ENCODE measurements around the gene ITIH4.
A peak's percentile ranks its signal among the peaks of the same experiment; 100 is the strongest.

Gene ITIH4

GRCh38 chr3:52829906-52830463, 487 bp downstream of the ITIH4 start:
- DNase-seq = no peak

GRCh38 chr3:52829482-52829881, 990 bp downstream of the ITIH4 start:
- DNase-seq = no peak

GRCh38 chr3:52827866-52828376, 2.6 kb downstream of the ITIH4 start:
- no peak for DNase-seq

DNA sequence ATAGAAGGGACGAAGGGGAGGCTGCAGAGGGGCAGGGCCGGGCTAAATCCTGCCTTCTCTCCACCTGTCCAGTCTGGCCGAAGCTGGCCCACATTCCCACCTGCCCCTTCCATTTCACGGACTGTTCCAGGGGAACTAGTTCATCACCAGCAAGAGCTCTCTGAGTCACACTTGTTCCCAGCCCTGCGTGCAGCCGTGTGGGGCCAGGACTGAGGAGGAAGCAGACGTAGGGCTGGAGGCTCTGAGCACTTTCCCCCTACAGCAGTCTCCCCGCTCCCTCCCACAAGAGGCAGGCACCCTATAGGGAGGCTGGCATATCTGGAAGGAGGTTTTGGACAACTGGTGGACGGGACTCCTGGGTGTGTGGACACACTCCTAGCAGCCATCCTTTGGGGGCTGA, 3.0 kb downstream of the ITIH4 start:
- DNase-seq = no peak

DNA sequence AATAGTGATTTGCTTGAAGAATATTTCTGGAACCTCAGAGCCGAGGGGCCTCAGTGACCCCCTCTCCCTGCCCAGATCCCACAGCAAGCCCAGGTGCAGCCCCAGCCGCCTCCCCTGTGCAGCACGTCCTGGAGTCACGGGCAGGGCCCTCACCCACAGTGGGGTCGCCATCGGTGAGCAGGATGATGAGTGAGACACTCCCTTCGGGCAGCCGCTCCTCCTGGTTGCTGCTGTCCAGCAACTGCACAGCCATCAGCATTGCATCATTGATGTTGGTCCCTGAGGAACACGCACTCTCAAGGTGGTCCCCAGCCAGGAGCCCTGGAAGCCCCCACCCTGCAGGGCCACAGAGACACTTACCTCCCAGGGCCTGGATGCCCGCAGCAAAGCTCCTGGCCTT, 6.4 kb downstream of the ITIH4 start:
- no peak for DNase-seq

GRCh38 chr3:52822363-52822762, 8.1 kb downstream of the ITIH4 start:
- no peak for DNase-seq

DNA sequence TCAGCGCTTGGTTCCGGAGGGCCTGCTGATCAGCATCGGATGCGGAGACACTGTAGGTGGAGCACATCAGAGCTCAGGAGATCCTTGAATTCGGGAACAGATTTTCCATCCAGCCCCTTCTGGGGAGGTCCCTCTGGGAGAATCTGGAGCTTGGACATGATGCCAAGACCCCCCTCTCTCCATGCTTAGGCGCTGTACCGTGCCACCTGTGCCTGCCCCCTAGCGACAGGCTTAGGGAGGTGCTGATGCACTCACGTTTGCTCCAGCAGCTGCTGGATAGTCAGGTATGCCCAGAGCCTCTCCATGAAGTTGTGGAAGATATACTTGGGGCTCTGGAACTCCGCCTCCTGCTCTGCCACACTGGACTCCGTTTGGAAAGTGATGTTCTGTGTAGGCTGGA, 9.7 kb downstream of the ITIH4 start:
- peak in 1 of 2 donors; percentile 6 for DNase-seq

DNA sequence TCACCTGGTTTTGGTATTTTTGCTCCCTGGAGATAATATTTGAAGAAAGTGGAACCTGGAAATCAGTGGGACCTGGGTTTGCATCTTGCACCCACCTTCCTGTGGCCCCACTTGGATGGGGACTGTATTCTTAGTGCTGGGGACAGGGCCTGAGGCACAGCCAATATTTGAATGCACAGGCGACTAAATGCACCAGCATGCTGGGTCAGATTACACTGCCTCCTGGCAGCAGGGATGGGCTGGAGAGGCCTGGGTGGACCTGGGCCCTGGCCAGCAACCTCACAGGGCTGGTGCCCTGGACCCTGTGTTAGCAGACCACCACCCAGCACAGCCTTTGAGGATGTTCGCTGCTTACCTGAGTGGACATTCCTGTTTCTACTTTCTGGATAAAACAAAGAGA, 10.5 kb downstream of the ITIH4 start:
- no peak for DNase-seq

GRCh38 chr3:52817860-52818259, 12.6 kb downstream of the ITIH4 start:
- DNase-seq = no peak

GRCh38 chr3:52817221-52817620, 13.3 kb downstream of the ITIH4 start:
- DNase-seq = no peak

- DNase-seq = no peak
These were observed 13.8 kb downstream of the ITIH4 start for GRCh38 chr3:52816654-52817053.

DNA sequence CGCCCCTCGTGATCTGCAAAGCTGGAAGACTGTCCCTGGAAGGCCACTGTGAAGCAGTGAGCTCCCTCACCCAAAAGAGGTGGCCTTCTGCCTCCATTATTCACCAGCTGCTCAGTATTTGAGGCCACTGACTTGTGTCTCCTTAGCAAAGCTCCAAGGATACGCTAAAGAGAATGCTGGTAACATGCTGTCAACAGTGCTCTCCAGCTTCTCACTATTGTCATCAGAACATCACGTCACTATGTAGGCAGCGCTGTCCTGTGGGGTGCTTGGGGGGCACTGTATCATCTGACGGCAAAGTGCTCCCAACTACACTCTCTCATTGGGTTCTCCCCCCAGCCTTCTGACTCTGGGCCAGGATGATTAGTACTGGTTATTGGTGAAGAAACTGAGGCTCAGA, 14.3 kb downstream of the ITIH4 start:
- DNase-seq = no peak

- no peak for DNase-seq
These were observed 16.7 kb downstream of the ITIH4 start for GRCh38 chr3:52813810-52814209.

DNA sequence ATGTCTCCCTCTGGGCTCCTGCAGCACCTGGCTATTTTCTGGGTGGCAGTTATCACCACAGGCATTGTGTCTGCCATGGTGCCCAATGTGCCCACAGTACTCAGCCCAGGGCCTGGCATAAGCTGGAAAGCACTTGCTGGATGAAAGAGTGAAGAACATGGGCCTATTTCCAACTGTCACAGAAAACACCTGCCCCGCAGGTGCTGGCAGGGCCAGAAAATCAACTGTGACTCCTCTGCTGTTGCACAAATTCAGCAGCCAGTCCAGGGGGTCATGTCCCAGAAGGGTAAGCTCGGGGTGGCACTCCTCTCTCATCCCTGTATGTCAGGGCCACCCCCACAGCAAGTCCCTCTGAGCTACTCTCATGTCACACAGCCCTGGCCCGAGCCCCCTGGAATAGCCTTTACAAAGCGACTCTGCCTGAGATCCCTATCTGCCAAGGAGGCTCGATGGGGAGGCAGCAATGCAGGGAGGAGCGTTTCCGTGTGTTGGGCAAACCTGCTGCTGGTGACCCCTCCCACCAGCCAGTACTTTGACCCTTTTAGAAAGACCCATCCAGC, 18.9 kb downstream of the ITIH4 start:
- DNase-seq = no peak

DNA sequence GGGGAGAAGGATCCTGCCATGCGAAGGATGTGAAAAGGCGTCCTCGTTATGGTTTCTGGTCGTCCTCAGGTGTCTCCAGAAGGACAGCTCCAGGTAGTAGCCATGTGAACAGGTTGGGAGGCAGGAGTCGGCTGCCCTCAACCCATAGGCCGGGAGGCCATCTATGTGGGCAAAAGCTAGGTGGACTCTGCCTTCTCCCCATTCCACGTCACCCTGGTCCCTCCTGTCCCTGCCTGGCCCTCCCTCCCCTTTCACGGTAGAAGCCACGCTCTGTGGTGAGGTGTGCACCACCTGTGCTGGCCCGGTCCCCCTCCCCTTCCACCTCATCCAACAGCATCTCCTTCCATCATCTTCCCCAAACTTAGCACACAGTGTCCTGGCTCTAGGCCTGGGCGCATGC, 19.5 kb downstream of the ITIH4 start:
- DNase-seq = no peak

- DNase-seq = no peak
These were observed 20.7 kb downstream of the ITIH4 start for GRCh38 chr3:52809662-52810377.

- DNase-seq = no peak
These were observed 21.3 kb downstream of the ITIH4 start for GRCh38 chr3:52809149-52809548.

DNA sequence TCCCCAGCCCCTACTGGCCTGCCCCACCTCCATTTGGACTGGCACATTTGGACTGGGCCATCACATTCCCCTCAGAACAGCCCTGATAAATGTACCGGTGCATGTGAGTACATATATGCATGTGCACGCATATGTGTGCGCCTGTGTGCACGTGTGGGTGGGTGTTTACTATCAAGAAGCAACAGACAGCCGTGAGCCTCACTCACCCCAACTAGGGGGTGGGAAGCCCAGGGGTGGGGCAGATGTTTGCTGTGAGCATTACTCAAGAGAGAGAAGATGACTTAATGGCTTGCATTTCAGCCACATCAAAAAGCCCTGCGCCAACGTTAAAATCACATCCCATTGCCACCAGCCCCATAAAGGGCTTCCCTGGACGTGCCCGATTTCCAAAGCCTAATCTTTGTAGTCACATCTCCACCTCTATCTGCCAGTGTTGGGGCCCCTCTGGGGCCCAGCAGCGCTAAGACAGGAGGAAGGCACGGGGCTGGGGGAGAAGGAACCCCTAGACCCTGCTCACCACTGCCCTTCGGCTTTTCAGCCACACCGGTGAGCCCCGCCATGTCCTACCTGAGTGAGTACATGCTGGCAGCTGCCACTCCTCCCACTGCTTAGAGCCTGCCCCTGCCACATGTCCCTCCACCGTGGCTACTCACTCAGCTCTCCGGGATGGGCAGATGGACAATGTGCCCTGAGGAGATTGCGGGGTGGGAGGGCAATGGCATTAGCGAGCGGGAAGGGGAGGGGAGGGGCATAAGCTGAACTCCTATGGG, 25.0 kb downstream of the ITIH4 start:
- DNase-seq = no peak

GRCh38 chr3:52801839-52802238, 28.6 kb downstream of the ITIH4 start:
- no peak for DNase-seq

DNA sequence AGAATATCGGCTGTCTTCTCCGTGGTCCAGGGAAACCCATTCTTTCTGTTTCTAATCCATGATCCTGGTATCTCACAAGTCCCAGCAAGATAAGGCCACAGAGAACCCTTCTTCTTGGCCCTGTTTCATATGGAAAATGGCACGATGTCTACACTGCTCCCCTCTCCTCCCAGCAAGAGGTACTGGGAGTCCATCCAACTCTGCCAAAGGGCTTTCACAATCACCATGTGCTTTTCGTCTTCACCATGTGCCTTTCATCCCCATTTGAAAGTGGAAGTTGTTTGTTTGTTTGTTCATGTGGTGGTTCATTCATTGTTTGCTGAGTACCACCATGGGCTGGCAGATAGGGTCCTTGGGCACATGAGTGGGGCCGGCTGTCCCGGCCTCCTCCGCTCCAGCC, 30.4 kb downstream of the ITIH4 start:
- no peak for DNase-seq

- DNase-seq = peak in 1 of 2 donors; percentile 12
These were observed 31.4 kb downstream of the ITIH4 start for GRCh38 chr3:52798978-52799476.

DNA sequence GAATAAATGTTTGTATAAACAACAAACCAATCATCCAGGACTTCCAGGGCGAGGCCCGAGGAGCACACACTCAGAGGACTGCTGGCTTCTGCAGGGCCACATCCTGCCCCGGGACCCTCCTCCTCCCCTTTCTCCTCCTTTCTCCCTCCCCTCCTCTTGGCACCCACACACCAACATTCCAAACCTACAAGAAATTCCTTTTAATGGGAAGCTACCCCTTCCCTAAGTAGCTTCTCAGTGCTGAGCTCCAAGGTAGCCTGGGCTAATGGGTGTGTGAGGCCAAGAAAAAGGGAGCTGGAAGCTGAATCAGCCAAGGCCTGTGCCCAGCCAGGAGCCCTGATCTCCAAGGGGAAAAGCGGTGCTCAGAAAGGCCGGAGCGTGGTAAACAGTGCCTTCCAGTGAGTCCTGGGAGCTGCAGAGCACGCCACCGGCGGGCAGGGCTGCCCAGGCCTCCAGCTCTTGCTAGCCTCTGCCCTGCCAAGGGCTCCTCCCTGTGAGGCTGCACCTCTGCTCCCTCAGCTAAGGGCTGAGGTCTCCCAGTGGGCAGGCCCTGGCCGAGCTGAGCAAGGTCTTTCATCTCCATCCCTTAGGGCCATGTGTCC, 32.0 kb downstream of the ITIH4 start:
- DNase-seq = no peak

DNA sequence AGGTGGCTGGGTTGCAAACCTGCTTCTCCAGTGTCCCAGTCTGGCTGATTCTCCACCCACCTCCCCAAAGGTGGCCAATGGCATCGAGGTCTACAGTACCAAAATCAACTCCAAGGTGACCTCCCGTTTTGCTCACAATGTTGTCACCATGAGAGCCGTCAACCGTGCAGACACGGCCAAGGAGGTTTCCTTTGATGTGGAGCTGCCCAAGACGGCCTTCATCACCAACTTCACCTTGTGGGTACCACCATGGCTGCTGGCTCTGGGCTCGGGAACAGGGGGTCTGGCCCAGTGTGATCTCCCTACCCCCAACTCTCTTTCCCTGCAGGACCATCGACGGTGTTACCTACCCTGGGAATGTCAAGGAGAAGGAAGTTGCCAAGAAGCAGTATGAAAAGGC, 34.1 kb downstream of the ITIH4 start:
- no peak for DNase-seq
